ENCODE results near the gene MICAL2. TPM values are rescaled to one million over a fixed set of nuclear protein-coding genes. Genes with fewer than 3 reads are reported as not detected.

Gene MICAL2
- total RNA-seq, 2 donors from 2014 or later = 194 TPM

- H3K9me3 ChIP-seq = no peaks in the 10 kb centered on the region
- peaks cover 4% of the 10 kb centered on the region for H3K4me1 ChIP-seq
- no peaks in the 10 kb centered on the region for H3K27me3 ChIP-seq
- intact Hi-C loops (cut with DNase I) = no loop called here
- no peak overlapping the region for H3K4me3 ChIP-seq
- no peak for DNase-seq
- no peak overlapping the region for H3K27ac ChIP-seq
- H3K9ac ChIP-seq (ENCODE audit: low read depth in 2 of 2, low read length in 2 of 2) = no peak overlapping the region
- H3K36me3 ChIP-seq = peaks cover 7% of the 10 kb centered on the region
- no peak for TF ChIP-seq CTCF (IDR thresholded peaks at IDR 0.05)
These were observed 133.1 kb downstream of the MICAL2 start for GRCh38 chr11:12243486-12243885.

- H3K4me1 ChIP-seq = peaks cover 7% of the 10 kb centered on the region
- H3K36me3 ChIP-seq = peaks cover 7% of the 10 kb centered on the region
These were observed 133.6 kb downstream of the MICAL2 start for GRCh38 chr11:12243911-12244550.

GRCh38 chr11:12245091-12245490, 134.7 kb downstream of the MICAL2 start:
- no peaks in the 10 kb centered on the region for H3K27me3 ChIP-seq
- no peak for DNase-seq
- H3K9me3 ChIP-seq = no peaks in the 10 kb centered on the region
- H3K36me3 ChIP-seq = peaks cover 7% of the 10 kb centered on the region
- intact Hi-C loops (cut with DNase I) = no loop called here
- no peak overlapping the region for H3K9ac ChIP-seq (ENCODE audit: low read depth in 2 of 2, low read length in 2 of 2)
- H3K4me3 ChIP-seq = no peak overlapping the region
- peaks cover 10% of the 10 kb centered on the region for H3K4me1 ChIP-seq
- TF ChIP-seq CTCF (IDR thresholded peaks at IDR 0.05) = no peak
- H3K27ac ChIP-seq = no peak overlapping the region

More at GRCh38 chr11:12243911-12244550, 133.6 kb downstream of the MICAL2 start:
- Histone ChIP-seq H3K27me3 (no peaks in the 10 kb centered on the region), H3K9me3 (no peaks in the 10 kb centered on the region), H3K27ac (no peak overlapping the region), H3K9ac (ENCODE audit: low read depth in 2 of 2, low read length in 2 of 2) (no peak overlapping the region), H3K4me3 (no peak overlapping the region)
- intact Hi-C loops (cut with DNase I) = no loop called here
- DNase-seq = no peak
- TF ChIP-seq CTCF (IDR thresholded peaks at IDR 0.05) = no peak

- H3K9me3 ChIP-seq = no peaks in the 10 kb centered on the region
- H3K4me1 ChIP-seq = peaks cover 10% of the 10 kb centered on the region
- DNase-seq = no peak
- H3K27me3 ChIP-seq = no peaks in the 10 kb centered on the region
- H3K27ac ChIP-seq = no peak overlapping the region
- TF ChIP-seq CTCF (IDR thresholded peaks at IDR 0.05) = no peak
- intact Hi-C loops (cut with DNase I) = no loop called here
- peaks cover 4% of the 10 kb centered on the region for H3K36me3 ChIP-seq
- H3K9ac ChIP-seq (ENCODE audit: low read depth in 2 of 2, low read length in 2 of 2) = no peak overlapping the region
- no peak overlapping the region for H3K4me3 ChIP-seq
These were observed 135.2 kb downstream of the MICAL2 start for GRCh38 chr11:12245549-12246016.

GRCh38 chr11:12246147-12246546, 135.8 kb downstream of the MICAL2 start:
- H3K36me3 ChIP-seq = no peaks in the 10 kb centered on the region
- TF ChIP-seq CTCF (IDR thresholded peaks at IDR 0.05) = no peak
- intact Hi-C loops (cut with DNase I) = no loop called here
- no peaks in the 10 kb centered on the region for H3K27me3 ChIP-seq
- peaks cover 10% of the 10 kb centered on the region for H3K4me1 ChIP-seq
- H3K27ac ChIP-seq = no peak overlapping the region
- H3K9ac ChIP-seq (ENCODE audit: low read depth in 2 of 2, low read length in 2 of 2) = no peak overlapping the region
- H3K4me3 ChIP-seq = no peak overlapping the region
- no peaks in the 10 kb centered on the region for H3K9me3 ChIP-seq
- no peak for DNase-seq
